SK-N-SH treated with all-trans-retinoic acid at 6 μM for 48 hours (cell line): ENCODE measurements around the gene BRMS1.

ENCODE experiments used
- ATAC-seq: fragments of 200-7000 bp; cut with Tn5 transposase; 3 replicates; pipeline ENCODE4 v1.9.1; 2020; ENCODE audit warnings: mild to moderate bottlenecking, moderate library complexity
- ARNTL ChIP-seq: fragments of 450-650 bp; formaldehyde crosslinking; IDR thresholded peaks from 2 replicates; pipeline ENCODE4 v1.5.0; 2020; ENCODE audit warnings: low read depth, mild to moderate bottlenecking, moderate library complexity, borderline replicate concordance
- BACH2 ChIP-seq: fragments of 250-450 bp; sonication (Bioruptor Pico); IDR thresholded peaks from 2 replicates; pipeline ENCODE4 v1.9.0; 2021; ENCODE audit warnings: mild to moderate bottlenecking, borderline replicate concordance
- CREB5 ChIP-seq: fragments of 250-450 bp; sonication (Bioruptor Pico); IDR thresholded peaks from 2 replicates; pipeline ENCODE4 v1.5.1; 2020; ENCODE audit warnings: low read depth, mild to moderate bottlenecking, moderate library complexity
- CSDC2 ChIP-seq: fragments of 250-450 bp; sonication (Bioruptor Pico); IDR thresholded peaks from 2 replicates; pipeline ENCODE4 v1.5.0; 2020; ENCODE audit warnings: mild to moderate bottlenecking, moderate library complexity
- ESRRG ChIP-seq: fragments of 250-450 bp; sonication (Bioruptor Pico); IDR thresholded peaks from 2 replicates; pipeline ENCODE4 v1.6.1; 2021; ENCODE audit warnings: mild to moderate bottlenecking
- GLIS3 ChIP-seq: fragments of 250-450 bp; sonication (Bioruptor Pico); IDR thresholded peaks from 2 replicates; pipeline ENCODE4 v1.5.0; 2020; ENCODE audit warnings: mild to moderate bottlenecking, moderate library complexity
- ISL1 ChIP-seq: fragments of 250-450 bp; sonication (Bioruptor Pico); IDR thresholded peaks from 2 replicates; pipeline ENCODE4 v2.1.2; 2022; ENCODE audit warnings: mild to moderate bottlenecking, moderate library complexity
- OSR1 ChIP-seq: fragments of 250-450 bp; sonication (Bioruptor Pico); IDR thresholded peaks from 2 replicates; pipeline ENCODE4 v1.8.0; 2022; ENCODE audit warnings: moderate library complexity, mild to moderate bottlenecking, inconsistent platforms
- PATZ1 ChIP-seq: fragments of 250-450 bp; sonication (Bioruptor Pico); IDR thresholded peaks from 2 replicates; pipeline ENCODE4 v1.8.0; 2020; ENCODE audit warnings: mild to moderate bottlenecking, moderate library complexity, borderline replicate concordance
- PPARA ChIP-seq: fragments of 250-450 bp; sonication (Bioruptor Pico); IDR thresholded peaks from 2 replicates; pipeline ENCODE4 v1.5.0; 2020; ENCODE audit warnings: mild to moderate bottlenecking, borderline replicate concordance
- RARB ChIP-seq: fragments of 250-450 bp; sonication (Bioruptor Pico); IDR thresholded peaks from 2 replicates; pipeline ENCODE4 v1.8.0; 2021; ENCODE audit warnings: mild to moderate bottlenecking, moderate library complexity
- SNAI2 ChIP-seq: fragments of 250-450 bp; sonication (Bioruptor Pico); IDR thresholded peaks from 2 replicates; pipeline ENCODE4 v1.5.0; 2020; ENCODE audit warnings: mild to moderate bottlenecking, moderate library complexity
- TCF4 ChIP-seq: fragments of 250-450 bp; sonication (Bioruptor Pico); IDR thresholded peaks from 2 replicates; pipeline ENCODE4 v1.8.0; 2021; ENCODE audit warnings: mild to moderate bottlenecking, moderate library complexity, borderline replicate concordance
- TOX ChIP-seq: fragments of 250-450 bp; sonication (Bioruptor Pico); IDR thresholded peaks from 2 replicates; pipeline ENCODE4 v1.8.0; 2021; ENCODE audit warnings: mild to moderate bottlenecking, moderate library complexity, borderline replicate concordance
- ZC3H10 ChIP-seq: fragments of 250-450 bp; sonication (Bioruptor Pico); IDR thresholded peaks from 2 replicates; pipeline ENCODE4 v1.5.1; 2021; ENCODE audit warnings: mild to moderate bottlenecking, moderate library complexity
- ZFP3 ChIP-seq: fragments of 250-450 bp; sonication (Bioruptor Pico); IDR thresholded peaks from 2 replicates; pipeline ENCODE4 v1.5.0; 2020; ENCODE audit warnings: mild to moderate bottlenecking, moderate library complexity
- ZFP30 ChIP-seq: fragments of 450-650 bp; formaldehyde crosslinking; IDR thresholded peaks from 2 replicates; pipeline ENCODE4 v1.5.0; 2022; ENCODE audit warnings: mild to moderate bottlenecking, moderate library complexity
- ZNF565 ChIP-seq: fragments of 450-650 bp; formaldehyde crosslinking; conservative IDR thresholded peaks from 2 replicates; pipeline ENCODE4 v1.5.0; 2020; ENCODE audit warnings: low read depth, mild to moderate bottlenecking, moderate library complexity
- ZNF70 ChIP-seq: fragments of 450-650 bp; formaldehyde crosslinking; IDR thresholded peaks from 2 replicates; pipeline ENCODE4 v1.5.0; 2020; ENCODE audit warnings: mild to moderate bottlenecking, moderate library complexity
- ZNF8 ChIP-seq: fragments of 450-650 bp; formaldehyde crosslinking; IDR thresholded peaks from 2 replicates; pipeline ENCODE4 v1.5.0; 2020; ENCODE audit warnings: mild to moderate bottlenecking, moderate library complexity
- TF ChIP-seq, protein P1 (sequence below): fragments of 250-450 bp; sonication (Bioruptor Pico); IDR thresholded peaks from 2 replicates; pipeline ENCODE4 v1.8.0; 2021; ENCODE audit warnings: low read depth, mild to moderate bottlenecking, moderate library complexity, borderline replicate concordance
- TF ChIP-seq, protein P2 (sequence below): fragments of 250-450 bp; sonication (Bioruptor Pico); IDR thresholded peaks from 2 replicates; pipeline ENCODE4 v1.5.0; 2020; ENCODE audit warnings: mild to moderate bottlenecking, moderate library complexity
- TF ChIP-seq, protein P3 (sequence below): fragments of 250-450 bp; sonication (Bioruptor Pico); IDR thresholded peaks from 2 replicates; pipeline ENCODE4 v1.5.1; 2021; ENCODE audit warnings: mild to moderate bottlenecking, moderate library complexity

Gene BRMS1

DNA sequence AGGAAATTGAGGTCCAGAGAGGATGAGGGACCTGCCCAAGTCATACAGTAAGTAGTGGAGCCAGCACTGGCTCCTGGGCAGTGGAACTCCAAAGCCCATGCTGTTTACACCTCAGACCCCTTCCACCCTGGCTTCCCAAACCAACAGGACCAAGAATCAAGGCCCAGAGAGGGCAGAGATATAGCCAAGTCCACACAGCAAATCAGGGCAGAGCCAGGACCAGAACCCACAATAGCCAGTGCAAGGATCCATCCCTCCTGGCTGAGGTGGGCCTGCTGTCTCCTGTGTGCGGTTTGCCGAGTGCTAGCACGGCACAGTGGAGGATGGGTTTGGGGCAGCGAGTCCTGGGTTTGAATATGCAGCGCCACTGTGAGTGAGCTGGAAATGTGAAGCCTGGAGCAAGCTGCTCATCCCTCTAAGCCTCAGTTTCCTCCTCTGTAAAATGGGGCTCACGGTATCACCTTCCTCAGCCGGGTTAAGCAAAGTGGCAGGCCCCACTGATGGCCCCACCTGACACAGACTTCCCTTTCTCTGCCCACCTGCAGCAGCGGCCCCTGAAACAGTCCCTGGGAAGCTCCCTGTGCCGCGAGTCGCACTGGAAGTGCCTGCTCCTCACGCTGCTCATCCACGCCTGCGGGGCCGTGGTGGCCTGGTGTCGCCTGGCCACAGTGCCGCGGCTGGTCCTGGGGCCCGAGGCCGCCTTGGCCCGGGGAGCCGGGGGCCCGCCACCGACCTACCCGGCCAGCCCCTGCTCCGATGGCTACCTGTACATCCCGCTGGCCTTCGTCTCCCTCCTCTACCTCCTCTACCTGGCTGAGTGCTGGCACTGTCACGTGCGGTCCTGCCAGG, 50.9 kb downstream of the BRMS1 start:
- ATAC-seq = no peak
- TF ChIP-seq ZFP3 (CRISPR knock-in tag) (no peak), ZNF8 (CRISPR knock-in tag) (no peak), GLIS3 (CRISPR knock-in tag) (no peak), ESRRG (no peak), TCF4 (CRISPR knock-in tag) (no peak), ZFP30 (CRISPR knock-in tag) (no peak), ZNF70 (CRISPR knock-in tag) (no peak), ARNTL (no peak), BACH2 (no peak), RARB (CRISPR knock-in tag) (no peak), CREB5 (no peak), TOX (CRISPR knock-in tag) (no peak), OSR1 (CRISPR knock-in tag) (no peak)
- TF ChIP-seq, protein P1, sequence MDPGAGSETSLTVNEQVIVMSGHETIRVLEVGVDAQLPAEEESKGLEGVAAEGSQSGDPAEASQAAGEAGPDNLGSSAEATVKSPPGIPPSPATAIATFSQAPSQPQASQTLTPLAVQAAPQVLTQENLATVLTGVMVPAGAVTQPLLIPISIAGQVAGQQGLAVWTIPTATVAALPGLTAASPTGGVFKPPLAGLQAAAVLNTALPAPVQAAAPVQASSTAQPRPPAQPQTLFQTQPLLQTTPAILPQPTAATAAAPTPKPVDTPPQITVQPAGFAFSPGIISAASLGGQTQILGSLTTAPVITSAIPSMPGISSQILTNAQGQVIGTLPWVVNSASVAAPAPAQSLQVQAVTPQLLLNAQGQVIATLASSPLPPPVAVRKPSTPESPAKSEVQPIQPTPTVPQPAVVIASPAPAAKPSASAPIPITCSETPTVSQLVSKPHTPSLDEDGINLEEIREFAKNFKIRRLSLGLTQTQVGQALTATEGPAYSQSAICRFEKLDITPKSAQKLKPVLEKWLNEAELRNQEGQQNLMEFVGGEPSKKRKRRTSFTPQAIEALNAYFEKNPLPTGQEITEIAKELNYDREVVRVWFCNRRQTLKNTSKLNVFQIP = no peak
- TF ChIP-seq, protein P2, sequence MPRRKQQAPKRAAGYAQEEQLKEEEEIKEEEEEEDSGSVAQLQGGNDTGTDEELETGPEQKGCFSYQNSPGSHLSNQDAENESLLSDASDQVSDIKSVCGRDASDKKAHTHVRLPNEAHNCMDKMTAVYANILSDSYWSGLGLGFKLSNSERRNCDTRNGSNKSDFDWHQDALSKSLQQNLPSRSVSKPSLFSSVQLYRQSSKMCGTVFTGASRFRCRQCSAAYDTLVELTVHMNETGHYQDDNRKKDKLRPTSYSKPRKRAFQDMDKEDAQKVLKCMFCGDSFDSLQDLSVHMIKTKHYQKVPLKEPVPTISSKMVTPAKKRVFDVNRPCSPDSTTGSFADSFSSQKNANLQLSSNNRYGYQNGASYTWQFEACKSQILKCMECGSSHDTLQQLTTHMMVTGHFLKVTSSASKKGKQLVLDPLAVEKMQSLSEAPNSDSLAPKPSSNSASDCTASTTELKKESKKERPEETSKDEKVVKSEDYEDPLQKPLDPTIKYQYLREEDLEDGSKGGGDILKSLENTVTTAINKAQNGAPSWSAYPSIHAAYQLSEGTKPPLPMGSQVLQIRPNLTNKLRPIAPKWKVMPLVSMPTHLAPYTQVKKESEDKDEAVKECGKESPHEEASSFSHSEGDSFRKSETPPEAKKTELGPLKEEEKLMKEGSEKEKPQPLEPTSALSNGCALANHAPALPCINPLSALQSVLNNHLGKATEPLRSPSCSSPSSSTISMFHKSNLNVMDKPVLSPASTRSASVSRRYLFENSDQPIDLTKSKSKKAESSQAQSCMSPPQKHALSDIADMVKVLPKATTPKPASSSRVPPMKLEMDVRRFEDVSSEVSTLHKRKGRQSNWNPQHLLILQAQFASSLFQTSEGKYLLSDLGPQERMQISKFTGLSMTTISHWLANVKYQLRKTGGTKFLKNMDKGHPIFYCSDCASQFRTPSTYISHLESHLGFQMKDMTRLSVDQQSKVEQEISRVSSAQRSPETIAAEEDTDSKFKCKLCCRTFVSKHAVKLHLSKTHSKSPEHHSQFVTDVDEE (CRISPR knock-in tag) = no peak

- ATAC-seq = no peak
- TF ChIP-seq PATZ1 (CRISPR knock-in tag) (no peak), RARB (CRISPR knock-in tag) (no peak), CSDC2 (CRISPR knock-in tag) (no peak)
These were observed 51.6 kb downstream of the BRMS1 start for GRCh38 chr11:66293352-66293751.

DNA sequence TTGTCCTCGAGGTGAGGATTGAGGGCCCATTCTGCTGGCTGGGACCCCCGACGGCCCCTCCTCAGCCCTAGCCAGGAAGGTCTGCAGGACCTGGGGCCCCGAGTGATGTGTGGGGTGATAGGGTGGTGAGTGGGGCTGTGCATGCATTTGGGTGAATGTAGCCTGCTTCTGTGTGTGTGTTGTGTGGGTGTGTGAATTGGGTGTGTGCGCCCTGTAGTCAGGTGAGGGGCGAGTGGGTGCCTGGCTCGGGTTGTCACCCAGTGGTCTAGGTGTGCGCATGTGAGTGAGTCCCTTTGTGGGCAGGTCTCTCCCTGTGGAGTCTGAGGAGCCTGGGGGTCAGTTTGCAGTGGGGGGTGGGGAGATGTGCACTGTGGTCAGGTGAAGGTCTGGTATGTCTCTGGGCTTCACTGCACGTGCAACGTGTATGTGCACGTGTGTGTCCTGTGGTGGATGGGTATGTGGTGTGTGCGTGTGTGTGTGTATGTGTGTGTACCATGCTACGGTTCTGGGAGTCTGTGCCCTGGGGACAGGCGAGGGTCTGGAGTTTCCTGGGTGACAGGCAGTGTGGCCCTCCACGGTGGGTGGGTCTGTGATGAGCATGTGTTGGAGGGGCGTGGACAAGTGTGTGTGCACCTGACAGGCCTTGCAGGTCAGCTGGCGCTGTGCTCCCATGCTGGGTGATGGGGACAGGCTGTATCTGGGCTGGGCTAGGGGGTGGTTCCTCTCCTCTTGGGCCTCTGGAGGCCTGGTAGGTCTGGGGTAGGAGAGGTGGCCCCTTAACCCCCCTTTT, 52.2 kb downstream of the BRMS1 start:
- ATAC-seq = no peak
- TF ChIP-seq PPARA (CRISPR knock-in tag) (no peak), ZNF8 (CRISPR knock-in tag) (no peak), ESRRG (no peak), GLIS3 (CRISPR knock-in tag) (no peak), ZNF70 (CRISPR knock-in tag) (no peak), ISL1 (CRISPR knock-in tag) (no peak), TOX (CRISPR knock-in tag) (no peak), SNAI2 (no peak), CREB5 (no peak), TCF4 (CRISPR knock-in tag) (no peak), ZC3H10 (CRISPR knock-in tag) (no peak), RARB (CRISPR knock-in tag) (no peak), ZNF565 (no peak)
- TF ChIP-seq, protein P3, sequence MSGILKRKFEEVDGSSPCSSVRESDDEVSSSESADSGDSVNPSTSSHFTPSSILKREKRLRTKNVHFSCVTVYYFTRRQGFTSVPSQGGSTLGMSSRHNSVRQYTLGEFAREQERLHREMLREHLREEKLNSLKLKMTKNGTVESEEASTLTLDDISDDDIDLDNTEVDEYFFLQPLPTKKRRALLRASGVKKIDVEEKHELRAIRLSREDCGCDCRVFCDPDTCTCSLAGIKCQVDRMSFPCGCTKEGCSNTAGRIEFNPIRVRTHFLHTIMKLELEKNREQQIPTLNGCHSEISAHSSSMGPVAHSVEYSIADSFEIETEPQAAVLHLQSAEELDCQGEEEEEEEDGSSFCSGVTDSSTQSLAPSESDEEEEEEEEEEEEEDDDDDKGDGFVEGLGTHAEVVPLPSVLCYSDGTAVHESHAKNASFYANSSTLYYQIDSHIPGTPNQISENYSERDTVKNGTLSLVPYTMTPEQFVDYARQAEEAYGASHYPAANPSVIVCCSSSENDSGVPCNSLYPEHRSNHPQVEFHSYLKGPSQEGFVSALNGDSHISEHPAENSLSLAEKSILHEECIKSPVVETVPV (CRISPR knock-in tag) = no peak
- TF ChIP-seq, protein P1 = no peak
